ENCODE measurements around the gene NAP1L5.

Gene NAP1L5

GRCh38 chr4:88697588-88698329, at the start of gene NAP1L5:
TSS of gene NAP1L5 (minus strand) at chr4:88697829. CDS start at chr4:88697754, 75 bp downstream.
- DNase-seq, result peak; percentile 60

- no peak for DNase-seq
Observed at GRCh38 chr4:88747351-88747750, 49.7 kb upstream of the NAP1L5 start.

GRCh38 chr4:88746206-88746605, 48.6 kb upstream of the NAP1L5 start:
- DNase-seq, result no peak

- DNase-seq, result no peak
Observed at GRCh38 chr4:88745581-88746163, 48.0 kb upstream of the NAP1L5 start.

- no peak for DNase-seq
Observed at GRCh38 chr4:88745175-88745574, 47.5 kb upstream of the NAP1L5 start.

- DNase-seq, result no peak
Observed at GRCh38 chr4:88744609-88745008, 47.0 kb upstream of the NAP1L5 start.

DNA sequence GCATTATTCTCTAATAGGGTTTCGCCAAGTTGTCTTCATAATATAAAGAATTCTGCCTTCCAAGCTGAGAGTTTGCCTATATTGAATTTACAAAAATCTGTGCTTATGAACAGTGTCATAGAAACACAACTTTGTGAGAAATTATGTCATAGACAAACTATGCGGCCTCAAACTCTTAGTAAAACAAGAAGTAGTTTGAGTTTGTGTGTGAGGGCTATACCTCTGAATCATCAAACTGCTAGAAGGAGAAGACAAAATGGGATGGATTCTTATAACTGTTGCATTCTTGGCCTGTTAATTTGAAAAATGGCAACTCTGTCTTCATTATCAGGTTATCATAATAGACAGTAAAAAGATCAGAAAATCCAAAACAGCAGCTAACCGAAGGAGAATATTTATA, 46.1 kb upstream of the NAP1L5 start:
- DNase-seq, result no peak

GRCh38 chr4:88742561-88742960, 44.9 kb upstream of the NAP1L5 start:
- DNase-seq, result no peak

DNA sequence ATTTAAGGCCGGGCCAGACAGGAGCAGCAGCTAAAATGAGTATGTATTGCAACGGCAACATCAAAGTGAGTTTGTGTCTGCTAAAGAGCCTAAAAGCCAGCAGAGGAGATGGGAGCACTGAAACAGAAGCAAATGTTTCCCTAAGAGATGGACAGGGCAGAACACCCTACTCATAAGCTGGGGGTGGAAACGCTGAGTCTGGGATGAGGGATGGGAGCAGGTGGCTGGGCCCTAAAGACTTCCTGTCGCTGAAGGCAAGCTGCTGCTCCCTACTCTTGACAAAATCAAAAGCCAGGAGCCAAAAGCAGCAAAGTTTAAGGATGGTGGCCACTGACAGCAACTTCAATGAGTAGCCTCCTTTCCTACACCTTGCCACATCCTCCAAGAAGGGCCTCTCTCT, 40.6 kb upstream of the NAP1L5 start:
- no peak for DNase-seq

- DNase-seq, result peak; percentile 1
Observed at GRCh38 chr4:88737307-88737941, 39.8 kb upstream of the NAP1L5 start.

GRCh38 chr4:88736264-88736663, 38.6 kb upstream of the NAP1L5 start:
- no peak for DNase-seq

- DNase-seq, result no peak
Observed at GRCh38 chr4:88735564-88735963, 37.9 kb upstream of the NAP1L5 start.

- no peak for DNase-seq
Observed at GRCh38 chr4:88734403-88734949, 36.8 kb upstream of the NAP1L5 start.

- DNase-seq, result no peak
Observed at GRCh38 chr4:88732714-88733368, 35.2 kb upstream of the NAP1L5 start.

- no peak for DNase-seq
Observed at GRCh38 chr4:88731381-88731780, 33.8 kb upstream of the NAP1L5 start.

- no peak for DNase-seq
Observed at GRCh38 chr4:88730811-88731210, 33.2 kb upstream of the NAP1L5 start.

- DNase-seq, result no peak
Observed at GRCh38 chr4:88729146-88729760, 31.6 kb upstream of the NAP1L5 start.

DNA sequence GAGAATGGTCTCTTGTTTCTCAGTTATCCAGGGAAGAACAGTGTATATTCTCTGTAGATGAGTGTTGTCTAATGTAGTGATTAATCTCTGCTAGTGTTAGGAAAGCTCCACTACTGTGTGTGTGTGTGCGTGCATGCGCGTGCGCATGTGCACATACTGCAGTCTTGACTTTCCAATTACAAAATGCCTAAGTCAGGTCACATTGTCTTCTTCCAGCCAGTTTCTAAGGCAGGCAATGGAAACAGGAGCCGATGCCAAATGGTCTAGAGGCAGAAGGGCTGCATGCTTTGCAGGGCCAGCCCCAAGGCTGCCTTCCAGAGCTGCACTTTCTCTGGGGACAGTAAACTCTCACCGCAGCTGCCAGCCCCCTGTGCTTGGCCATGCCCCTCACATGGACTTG, 30.5 kb upstream of the NAP1L5 start:
- no peak for DNase-seq

- no peak for DNase-seq
Observed at GRCh38 chr4:88725986-88726385, 28.4 kb upstream of the NAP1L5 start.

- no peak for DNase-seq
Observed at GRCh38 chr4:88725143-88725542, 27.5 kb upstream of the NAP1L5 start.

DNA sequence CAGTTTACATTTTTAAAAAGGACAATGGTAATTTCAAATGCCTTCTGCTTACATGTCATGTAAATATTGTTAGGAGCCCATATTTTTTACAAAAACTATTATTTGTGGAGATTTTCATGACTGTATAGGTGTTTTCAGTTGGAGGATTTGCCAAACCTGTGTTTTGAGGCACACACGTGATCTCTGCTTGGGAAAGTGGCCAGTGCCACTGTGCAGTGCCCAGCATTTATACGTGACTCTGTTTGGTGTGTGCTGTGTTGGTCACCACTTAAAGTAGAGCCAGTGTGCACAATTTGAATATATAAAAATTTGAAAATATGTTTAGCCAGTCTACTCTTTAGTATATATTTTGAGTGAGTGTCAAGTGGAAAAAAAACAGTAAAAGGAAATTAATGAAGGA, 26.8 kb upstream of the NAP1L5 start:
- no peak for DNase-seq

DNA sequence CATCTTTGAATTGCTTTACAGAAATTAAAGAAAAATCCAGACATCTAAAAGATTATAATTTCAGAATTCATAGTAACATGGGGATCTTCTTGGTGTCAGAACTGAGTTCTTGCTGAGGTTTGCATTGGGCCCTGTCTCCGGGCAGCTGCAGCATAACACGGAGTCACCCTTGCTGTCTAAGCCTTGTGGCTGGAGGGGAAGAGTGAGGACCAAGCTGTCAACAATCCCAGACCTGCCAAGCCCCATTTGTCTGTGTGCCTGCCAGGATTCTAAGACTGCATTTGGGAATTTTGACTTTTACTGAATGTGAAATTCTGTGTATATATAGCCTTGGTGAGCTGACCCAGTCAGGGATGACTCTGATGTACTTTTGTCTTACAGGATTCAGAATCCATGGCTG, 25.2 kb upstream of the NAP1L5 start:
- DNase-seq, result no peak

GRCh38 chr4:88722276-88722780, 24.7 kb upstream of the NAP1L5 start:
- no peak for DNase-seq

Data from NCI-H146 (cell line).